Fibroblast of lung (primary cell): Measurements from ENCODE around the gene BCL7C. TPM values are rescaled to one million over a fixed set of nuclear protein-coding genes. Genes with fewer than 3 reads are reported as not detected.

Experiments
- DNase-seq, 2 donors: peaks; one replicate each; pipeline versions ENCODE4 v3.0.0 to v3.0.0-alpha.2; 2010; ENCODE audit warnings: low read depth in 2 of 2
- H2AFZ ChIP-seq: 2 replicates; pipeline ENCODE4 v1.5.1; 2012; ENCODE audit warnings: low read length, control low read depth, inconsistent platforms
- H3K27ac ChIP-seq: 2 replicates; pipeline ENCODE4 v1.5.1; 2011; ENCODE audit warnings: low read length, control low read depth; ENCODE audit not compliant: insufficient read depth
- H3K27me3 ChIP-seq: 2 replicates; pipeline ENCODE4 v1.5.1; 2011; ENCODE audit warnings: mild to moderate bottlenecking, low read length; ENCODE audit not compliant: control insufficient read depth, insufficient read depth
- H3K36me3 ChIP-seq: 2 replicates; pipeline ENCODE4 v1.5.1; 2011; ENCODE audit warnings: low read length; ENCODE audit not compliant: control insufficient read depth, insufficient read depth
- H3K4me1 ChIP-seq: 2 replicates; pipeline ENCODE4 v1.5.1; 2011; ENCODE audit warnings: low read length; ENCODE audit not compliant: control insufficient read depth, insufficient read depth; ENCODE audit errors: extremely low read depth
- H3K4me2 ChIP-seq: 2 replicates; pipeline ENCODE4 v1.5.1; 2011; ENCODE audit warnings: low read length, control low read depth; ENCODE audit not compliant: insufficient read depth; ENCODE audit errors: extremely low read depth
- H3K4me3 ChIP-seq, 4 experiments: fragments of 200-600 bp in 1 of 4; sonication (generic) in 1 of 4; replicated peaks in 1 of 4; 2 replicates each; pipeline ENCODE4 v1.5.1; 2011 to 2016; ENCODE audit warnings: low read length in 4 of 4, low read depth in 3 of 4, mild to moderate bottlenecking in 3 of 4, control low read depth in 2 of 4, inconsistent platforms in 1 of 4, mixed read lengths in 1 of 4; ENCODE audit not compliant: insufficient read depth in 1 of 4; ENCODE audit errors: control extremely low read depth in 1 of 4
- H3K79me2 ChIP-seq: 2 replicates; pipeline ENCODE4 v1.5.1; 2012; ENCODE audit warnings: mild to moderate bottlenecking, low read length, inconsistent platforms; ENCODE audit not compliant: control insufficient read depth, insufficient read depth
- H3K9ac ChIP-seq: 2 replicates; pipeline ENCODE4 v1.5.1; 2011; ENCODE audit warnings: mild to moderate bottlenecking, low read length, control low read depth; ENCODE audit not compliant: insufficient read depth
- H3K9me3 ChIP-seq: 2 replicates; pipeline ENCODE4 v1.5.1; 2012; ENCODE audit warnings: low read depth, low read length; ENCODE audit not compliant: control insufficient read depth, insufficient read depth
- H4K20me1 ChIP-seq: 2 replicates; pipeline ENCODE4 v1.5.1; 2011; ENCODE audit warnings: low read length; ENCODE audit not compliant: control insufficient read depth, insufficient read depth; ENCODE audit errors: extremely low read depth
- CTCF ChIP-seq, 2 donors: IDR thresholded peaks in 1 of 2; conservative IDR thresholded peaks in 1 of 2; 1 replicate in 1 of 2; 2 replicates in 1 of 2; pipeline ENCODE4 v1.5.1; 2011 to 2012; ENCODE audit warnings: low read length in 2 of 2, control low read depth in 1 of 2, inconsistent platforms in 1 of 2, low read depth in 1 of 2, mild to moderate bottlenecking in 1 of 2
- EZH2 ChIP-seq: IDR thresholded peaks from 2 replicates; pipeline ENCODE4 v1.5.1; 2012; ENCODE audit warnings: low read length, control low read depth, mild to moderate bottlenecking; ENCODE audit errors: missing control alignments
- polyA plus RNA-seq, 2 donors: library from polyadenylated mRNA; depleted of rRNA in 1 of 2; stranded (reverse) in 1 of 2; unstranded in 1 of 2; fragments of >200 nt; gene quantifications; 2 replicates each; pipeline ENCODE4 v1.2.1, GENCODE V29; 2011 to 2012; ENCODE audit warnings: missing spikeins in 1 of 2
- total RNA-seq: library from RNA; depleted of rRNA; stranded (reverse); fragments of >200 nt; gene quantifications from 2 replicates; pipeline ENCODE4 v1.2.1, GENCODE V29; 2014

Gene BCL7C
- total and polyA plus RNA-seq, 2 donors (not counting 1 experiment from before 2014, with no cell fraction given) = 25.6 to 28.2 TPM

DNA sequence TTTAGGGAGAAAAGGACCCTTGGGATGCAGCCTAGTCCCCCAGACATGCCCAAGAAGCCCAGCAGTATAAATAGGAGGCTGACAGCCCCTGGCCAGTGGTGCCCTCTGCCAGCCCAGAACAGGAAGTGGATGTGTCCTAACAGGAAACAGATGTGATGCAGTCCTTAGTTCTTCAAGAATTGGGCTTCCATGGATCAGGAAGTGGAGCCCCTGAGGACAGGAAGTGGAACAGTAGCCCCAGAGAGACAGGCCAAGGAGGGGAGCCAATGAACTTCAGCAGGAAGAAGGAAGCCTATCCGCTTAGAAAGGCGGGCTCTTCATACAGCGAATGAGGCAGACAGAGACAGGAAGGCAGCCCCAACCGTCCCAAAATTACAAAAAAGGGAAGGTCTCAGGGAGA lies 9.7 kb upstream of the BCL7C start:
- Histone ChIP-seq H2AFZ (peak overlapping the region; percentile 15), H3K4me1 (peaks cover 2% of the 10 kb centered on the region), H3K79me2 (no peaks in the 10 kb centered on the region), H3K4me3 (no peak overlapping the region), H3K27ac (peak overlapping the region; percentile 31), H3K4me2 (no peak overlapping the region), H4K20me1 (no peaks in the 10 kb centered on the region), H3K9me3 (no peaks in the 10 kb centered on the region), H3K27me3 (no peaks in the 10 kb centered on the region), H3K36me3 (peaks cover 1% of the 10 kb centered on the region), H3K9ac (no peak overlapping the region)
- no peak for TF ChIP-seq CTCF (conservative IDR thresholded peaks at IDR 0.05 in 1 of 2, IDR thresholded peaks at IDR 0.05 in 1 of 2; ENCODE audit: low read depth in 1 of 2, low read length in 2 of 2)
- no peak for TF ChIP-seq EZH2
- no peak for DNase-seq

DNA sequence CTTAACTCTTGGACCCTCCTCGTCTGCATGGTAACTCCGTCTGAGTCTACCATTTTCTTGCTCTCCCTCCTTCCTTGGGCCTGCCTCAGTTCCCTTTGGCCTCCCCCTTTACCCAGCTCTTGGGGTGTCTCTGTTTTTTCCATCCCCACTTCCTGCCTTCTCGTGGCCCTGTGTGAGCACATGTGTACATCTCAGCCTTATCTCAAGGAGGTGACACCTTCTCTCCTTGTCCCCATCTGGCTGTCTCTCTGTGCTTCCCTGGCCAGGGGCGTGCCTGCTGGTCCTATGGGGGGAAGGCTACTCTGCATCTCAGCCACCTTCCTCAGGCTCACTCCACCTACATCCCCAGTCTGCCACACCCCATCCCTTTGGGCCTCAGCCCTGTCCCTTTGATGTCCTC lies 9.1 kb upstream of the BCL7C start:
- Histone ChIP-seq H3K4me2 (no peak overlapping the region), H3K27me3 (no peaks in the 10 kb centered on the region), H3K27ac (no peak overlapping the region), H3K4me1 (peaks cover 2% of the 10 kb centered on the region), H3K36me3 (peaks cover 1% of the 10 kb centered on the region), H3K79me2 (no peaks in the 10 kb centered on the region), H3K4me3 (no peak overlapping the region), H3K9me3 (no peaks in the 10 kb centered on the region), H4K20me1 (no peaks in the 10 kb centered on the region), H2AFZ (no peak overlapping the region), H3K9ac (no peak overlapping the region)
- no peak for DNase-seq
- no peak for TF ChIP-seq CTCF (conservative IDR thresholded peaks at IDR 0.05 in 1 of 2, IDR thresholded peaks at IDR 0.05 in 1 of 2; ENCODE audit: low read depth in 1 of 2, low read length in 2 of 2)
- no peak for TF ChIP-seq EZH2

GRCh38 chr16:30902029-30902972 lies 8.4 kb upstream of the BCL7C start:
- DNase-seq = peak; percentile 60 to 64
- Histone ChIP-seq H3K4me3 (peak overlapping the region; percentile 17 to 54 (median 30)), H3K79me2 (no peaks in the 10 kb centered on the region)

More at GRCh38 chr16:30902029-30902972, 8.4 kb upstream of the BCL7C start:
- H3K4me2 ChIP-seq = peak overlapping the region; percentile 87
- H3K27me3 ChIP-seq = no peaks in the 10 kb centered on the region
- H3K9ac ChIP-seq = peak overlapping the region; percentile 75
- no peaks in the 10 kb centered on the region for H4K20me1 ChIP-seq
- peaks cover 2% of the 10 kb centered on the region for H3K4me1 ChIP-seq
- H3K27ac ChIP-seq = peak overlapping the region; percentile 65
- no peaks in the 10 kb centered on the region for H3K9me3 ChIP-seq
- H3K36me3 ChIP-seq = peaks cover 1% of the 10 kb centered on the region
- TF ChIP-seq EZH2 = no peak
- H2AFZ ChIP-seq = peak overlapping the region; percentile 89
